Hepatocyte (in vitro differentiated cells): ENCODE data around the gene RPAP3.

Source experiments
- EZH2 ChIP-seq: fragments of 200-600 bp; sonication (generic); IDR thresholded peaks from 2 replicates; pipeline ENCODE4 v1.6.1; 2016; ENCODE audit warnings: antibody characterized with exemption, mild to moderate bottlenecking, borderline replicate concordance
- EZH2phosphoT487 ChIP-seq: fragments of 200-600 bp; sonication (generic); IDR thresholded peaks from one replicate; pipeline ENCODE4 v1.6.1; 2018; ENCODE audit warnings: antibody characterized with exemption, mild to moderate bottlenecking, low read depth, moderate library complexity; ENCODE audit not compliant: unreplicated experiment, severe bottlenecking
- TF ChIP-seq, protein P1 (sequence below): fragments of 200-600 bp; sonication (generic); IDR thresholded peaks from 2 replicates; pipeline ENCODE4 v1.5.1; 2016; ENCODE audit warnings: antibody characterized with exemption, mild to moderate bottlenecking; ENCODE audit not compliant: poor library complexity

DNA sequence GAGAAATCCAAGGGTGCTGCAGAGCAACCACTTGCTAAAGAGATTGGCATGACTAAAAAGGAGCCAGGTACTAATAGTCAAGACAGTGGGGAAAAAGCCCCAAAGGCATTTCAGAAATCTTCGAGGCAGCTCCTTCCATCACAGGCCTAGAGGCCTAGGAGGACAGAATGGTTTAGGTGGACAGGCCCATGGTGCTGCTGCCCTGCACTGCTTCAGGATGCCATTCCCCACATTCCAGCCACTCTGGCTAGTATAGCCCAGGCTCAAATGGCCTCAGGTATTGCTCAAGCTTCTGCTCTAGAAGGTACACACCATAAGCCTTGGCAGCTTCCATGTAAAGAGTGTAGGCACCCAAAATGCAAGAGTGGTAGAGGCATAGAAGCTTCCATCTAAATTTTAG is 92.9 kb downstream of the RPAP3 start:
- TF ChIP-seq, protein P1, sequence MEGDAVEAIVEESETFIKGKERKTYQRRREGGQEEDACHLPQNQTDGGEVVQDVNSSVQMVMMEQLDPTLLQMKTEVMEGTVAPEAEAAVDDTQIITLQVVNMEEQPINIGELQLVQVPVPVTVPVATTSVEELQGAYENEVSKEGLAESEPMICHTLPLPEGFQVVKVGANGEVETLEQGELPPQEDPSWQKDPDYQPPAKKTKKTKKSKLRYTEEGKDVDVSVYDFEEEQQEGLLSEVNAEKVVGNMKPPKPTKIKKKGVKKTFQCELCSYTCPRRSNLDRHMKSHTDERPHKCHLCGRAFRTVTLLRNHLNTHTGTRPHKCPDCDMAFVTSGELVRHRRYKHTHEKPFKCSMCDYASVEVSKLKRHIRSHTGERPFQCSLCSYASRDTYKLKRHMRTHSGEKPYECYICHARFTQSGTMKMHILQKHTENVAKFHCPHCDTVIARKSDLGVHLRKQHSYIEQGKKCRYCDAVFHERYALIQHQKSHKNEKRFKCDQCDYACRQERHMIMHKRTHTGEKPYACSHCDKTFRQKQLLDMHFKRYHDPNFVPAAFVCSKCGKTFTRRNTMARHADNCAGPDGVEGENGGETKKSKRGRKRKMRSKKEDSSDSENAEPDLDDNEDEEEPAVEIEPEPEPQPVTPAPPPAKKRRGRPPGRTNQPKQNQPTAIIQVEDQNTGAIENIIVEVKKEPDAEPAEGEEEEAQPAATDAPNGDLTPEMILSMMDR = no peak
- TF ChIP-seq EZH2 (no peak), EZH2phosphoT487 (no peak)
